Measurements from ENCODE around the gene PHF20.
"Not testable (repeated sequence)": the region's sequence is repeated elsewhere in the genome, so short reads cannot be mapped to it uniquely, and the experiment has no call there.

The PHF20 gene

GRCh38 chr20:35979544-35979943 lies 207.7 kb downstream of the PHF20 start:
- DNase-seq, result no peak

- no peak for DNase-seq
Measured at GRCh38 chr20:35981969-35982368, 210.2 kb downstream of the PHF20 start.

GRCh38 chr20:35984382-35984781 lies 212.6 kb downstream of the PHF20 start:
- DNase-seq, result no peak

- DNase-seq, result no peak
Measured at GRCh38 chr20:35985806-35986205, 214.0 kb downstream of the PHF20 start.

- DNase-seq, result no peak
Measured at GRCh38 chr20:35988910-35989463, 217.2 kb downstream of the PHF20 start.

GRCh38 chr20:35991142-35991771 lies 219.4 kb downstream of the PHF20 start:
- DNase-seq, result peak in 1 of 2 donors; percentile 2

- peak; percentile 20 to 24 for DNase-seq
Measured at GRCh38 chr20:35992713-35993335, 221.0 kb downstream of the PHF20 start.

GRCh38 chr20:35994994-35995453 lies 223.2 kb downstream of the PHF20 start:
- DNase-seq, result peak; percentile 76 to 77

- DNase-seq, result not testable (repeated sequence)
Measured at GRCh38 chr20:35996492-35996891, 224.7 kb downstream of the PHF20 start.
